H1 (cell line): ENCODE measurements around the gene PDCD2. TPM values are rescaled to one million over a fixed set of nuclear protein-coding genes. Genes with fewer than 3 reads are reported as not detected.

Source experiments
- CTCF ChIA-PET: fragments of 300-600 bp; sonication (Branson Sonifier 250); formaldehyde crosslinking; loops from one replicate; lab custom pipeline; 2021; ENCODE audit not compliant: partially characterized antibody; lab: Charles Lee
- POLR2A ChIA-PET: fragments of 300-600 bp; sonication (Branson Sonifier 250); formaldehyde crosslinking; loops from one replicate; lab custom pipeline; 2021; ENCODE audit warnings: inconsistent platforms; ENCODE audit not compliant: partially characterized antibody; lab: Charles Lee
- DNase-seq, 2 experiments: peaks; one replicate each; pipeline versions ENCODE4 v3.0.0 to v3.0.0-alpha.2; 2010 to 2022; ENCODE audit warnings: low spot score in 2 of 2, low read depth in 1 of 2, mixed read lengths in 1 of 2
- FAIRE-seq: peaks from 2 replicates; lab custom pipeline; 2011; peaks lifted over from hg19 to GRCh38; lab: Jason Lieb, UNC
- H2AFZ ChIP-seq: 2 replicates; pipeline ENCODE4 v1.8.1; 2012; ENCODE audit warnings: low read length, inconsistent platforms
- H2AK5ac ChIP-seq: 2 replicates; pipeline ENCODE4 v1.6.1; 2013; ENCODE audit warnings: low read depth, low read length
- H2BK120ac ChIP-seq: replicated peaks from 2 replicates; pipeline ENCODE3; 2013; ENCODE audit warnings: low read depth, low read length, inconsistent platforms
- H2BK12ac ChIP-seq: 2 replicates; pipeline ENCODE4 v1.6.1; 2013; ENCODE audit warnings: low read depth, low read length
- H2BK15ac ChIP-seq: 2 replicates; pipeline ENCODE4 v1.6.1; 2013; ENCODE audit warnings: low read length
- H2BK20ac ChIP-seq: 2 replicates; pipeline ENCODE4 v1.6.1; 2013; ENCODE audit warnings: low read length
- H2BK5ac ChIP-seq: 2 replicates; pipeline ENCODE4 v1.6.1; 2013; ENCODE audit warnings: low read depth, low read length
- H3K14ac ChIP-seq: 2 replicates; pipeline ENCODE4 v1.6.1; 2013; ENCODE audit warnings: inconsistent platforms; ENCODE audit not compliant: insufficient read length
- H3K18ac ChIP-seq: 2 replicates; pipeline ENCODE4 v1.6.1; 2013; ENCODE audit warnings: low read length; ENCODE audit errors: extremely low read depth
- H3K23ac ChIP-seq: 2 replicates; pipeline ENCODE4 v1.6.1; 2013; ENCODE audit warnings: inconsistent platforms; ENCODE audit not compliant: insufficient read length
- H3K23me2 ChIP-seq: 2 replicates; pipeline ENCODE4 v1.6.1; 2013; ENCODE audit warnings: low read depth, low read length
- H3K27ac ChIP-seq: 2 replicates; pipeline ENCODE4 v1.6.1; 2011; ENCODE audit warnings: low read depth, low read length, inconsistent platforms
- H3K27me3 ChIP-seq, 4 experiments: replicated peaks in 1 of 4; 1 replicate in 1 of 4; 2 replicates in 3 of 4; pipeline versions ENCODE4 v1.6.1 to v1.8.1; 2011 to 2013; ENCODE audit warnings: low read length in 3 of 4, mild to moderate bottlenecking in 3 of 4, inconsistent platforms in 2 of 4, mixed read lengths in 2 of 4, moderate library complexity in 1 of 4; ENCODE audit not compliant: control insufficient read depth in 3 of 4, insufficient read depth in 3 of 4; ENCODE audit errors: extremely low read depth in 1 of 4
- H3K36me3 ChIP-seq, 4 experiments: 2 replicates each; pipeline versions ENCODE4 v1.6.1 to v1.8.1; 2011 to 2013; ENCODE audit warnings: mild to moderate bottlenecking in 4 of 4, low read length in 3 of 4, moderate library complexity in 2 of 4, control low read depth in 1 of 4, inconsistent platforms in 1 of 4; ENCODE audit not compliant: insufficient read depth in 4 of 4, control insufficient read depth in 2 of 4
- H3K4ac ChIP-seq: replicated peaks from 2 replicates; pipeline ENCODE3; 2013; ENCODE audit warnings: low read length, low read depth, mixed read lengths, inconsistent platforms; ENCODE audit not compliant: insufficient read length
- H3K4me1 ChIP-seq, 4 experiments: replicated peaks in 1 of 4; 1 replicate in 1 of 4; 2 replicates in 3 of 4; pipeline versions ENCODE4 v1.6.1 to v1.8.1; 2011 to 2013; ENCODE audit warnings: low read length in 3 of 4, inconsistent platforms in 2 of 4, mixed read lengths in 1 of 4; ENCODE audit not compliant: insufficient read depth in 4 of 4, control insufficient read depth in 3 of 4
- H3K4me2 ChIP-seq, 2 experiments: 2 replicates each; pipeline versions ENCODE4 v1.6.1 to v1.8.1; 2011 to 2013; ENCODE audit warnings: low read depth in 2 of 2, low read length in 2 of 2, control low read depth in 1 of 2, inconsistent platforms in 1 of 2, mild to moderate bottlenecking in 1 of 2; ENCODE audit not compliant: insufficient read depth in 1 of 2
- H3K4me3 ChIP-seq, 4 experiments: fragments of 200-600, 300-600 bp in 1 of 4; sonication (generic), shearing (Covaris generic), sonication (Bioruptor Twin) in 1 of 4; 2 replicates each; pipeline versions ENCODE4 v1.5.1 to v1.8.1; 2011 to 2016; ENCODE audit warnings: low read length in 4 of 4, low read depth in 3 of 4, control low read depth in 2 of 4, inconsistent platforms in 2 of 4, mild to moderate bottlenecking in 2 of 4, mixed read lengths in 1 of 4, moderate library complexity in 1 of 4; ENCODE audit not compliant: insufficient read depth in 2 of 4; ENCODE audit errors: extremely low read depth in 1 of 4
- H3K56ac ChIP-seq: replicated peaks from 2 replicates; pipeline ENCODE3; 2013; ENCODE audit warnings: low read depth, mild to moderate bottlenecking, mixed read lengths, low read length, inconsistent platforms; ENCODE audit not compliant: insufficient read length
- H3K79me1 ChIP-seq: 2 replicates; pipeline ENCODE4 v1.6.1; 2013; ENCODE audit warnings: low read depth, low read length, control low read depth
- H3K79me2 ChIP-seq, 2 experiments: 2 replicates each; pipeline versions ENCODE4 v1.6.1 to v1.8.1; 2012 to 2013; ENCODE audit warnings: low read length in 2 of 2, mild to moderate bottlenecking in 2 of 2, inconsistent platforms in 1 of 2; ENCODE audit not compliant: insufficient read depth in 2 of 2, control insufficient read depth in 1 of 2
- H3K9ac ChIP-seq, 4 experiments: replicated peaks in 1 of 4; 1 replicate in 1 of 4; 2 replicates in 3 of 4; pipeline versions ENCODE4 v1.6.1 to v1.8.1; 2011 to 2013; ENCODE audit warnings: low read depth in 3 of 4, low read length in 3 of 4, control low read depth in 2 of 4, mild to moderate bottlenecking in 2 of 4, moderate library complexity in 2 of 4, inconsistent platforms in 1 of 4; ENCODE audit errors: extremely low read depth in 1 of 4
- H3K9me3 ChIP-seq, 2 experiments: 2 replicates each; pipeline versions ENCODE4 v1.6.1 to v1.8.1; 2012 to 2013; ENCODE audit warnings: mild to moderate bottlenecking in 2 of 2, moderate library complexity in 2 of 2, control low read depth in 1 of 2, inconsistent platforms in 1 of 2, low read depth in 1 of 2, low read length in 1 of 2, mixed read lengths in 1 of 2; ENCODE audit not compliant: insufficient read depth in 2 of 2
- H4K20me1 ChIP-seq, 2 experiments: replicated peaks in 1 of 2; 2 replicates each; pipeline versions ENCODE3 to v1.8.1; 2011 to 2013; ENCODE audit warnings: inconsistent platforms in 2 of 2, low read length in 2 of 2, mild to moderate bottlenecking in 1 of 2; ENCODE audit not compliant: insufficient read depth in 2 of 2, control insufficient read depth in 1 of 2
- H4K5ac ChIP-seq: 2 replicates; pipeline ENCODE4 v1.6.1; 2013; ENCODE audit warnings: low read length, low read depth, mixed read lengths, inconsistent platforms; ENCODE audit not compliant: insufficient read length
- H4K8ac ChIP-seq: 2 replicates; pipeline ENCODE4 v1.8.0; 2013; ENCODE audit warnings: mild to moderate bottlenecking, moderate library complexity, low read length, inconsistent platforms; ENCODE audit not compliant: insufficient read depth; ENCODE audit errors: extremely low read depth
- H4K91ac ChIP-seq: replicated peaks from 2 replicates; pipeline ENCODE3; 2013; ENCODE audit warnings: low read length, mixed read lengths, inconsistent platforms; ENCODE audit not compliant: insufficient read length
- ASH2L ChIP-seq: fragments of 200-600, 300-600 bp; sonication (generic); IDR thresholded peaks from one replicate; pipeline ENCODE4 v1.7.1; 2017; ENCODE audit warnings: low read length
- CBX5 ChIP-seq: fragments of 300-800, 300-1000 bp; sonication (generic); IDR thresholded peaks from 2 replicates; pipeline ENCODE4 v1.7.1; 2016; ENCODE audit warnings: antibody characterized with exemption, low read length, low read depth
- CBX8 ChIP-seq: fragments of 300-800, 300-1000 bp; sonication (generic); IDR thresholded peaks from 2 replicates; pipeline ENCODE4 v1.7.1; 2016; ENCODE audit warnings: low read depth, low read length, borderline replicate concordance
- CREB1 ChIP-seq: IDR thresholded peaks from 2 replicates; pipeline ENCODE4 v1.6.1; 2012; ENCODE audit warnings: inconsistent platforms
- SP1 ChIP-seq: IDR thresholded peaks from 2 replicates; pipeline ENCODE4 v1.6.1; 2011; ENCODE audit warnings: low read depth, low read length
- TBP ChIP-seq: IDR thresholded peaks from 2 replicates; pipeline ENCODE4 v1.6.1; 2011; ENCODE audit warnings: low read depth, low read length, improper control_type of control experiment
- polyA plus RNA-seq, 7 experiments: library from polyadenylated mRNA; depleted of rRNA in 3 of 7; stranded (reverse) in 5 of 7; unstranded in 2 of 7; fragments of >200 nt in 5 of 7; fragments of 200-250 nt in 2 of 7; gene quantifications; 1 replicate in 5 of 7; 2 replicates in 1 of 7; 4 replicates in 1 of 7; pipeline versions ENCODE4 v1.2.1 to v1.2.3, GENCODE V29; 2011 to 2013; ENCODE audit warnings: missing spikeins in 2 of 7, mixed read lengths in 2 of 7
- total RNA-seq: library from RNA; stranded (reverse); fragmentation: NEBNext Ultra II Directional; extraction: Animal tissue kit (Norgen Biotek cat#: 25700); gene quantifications from 2 replicates; pipeline ENCODE4 v1.2.1, GENCODE V29; 2021

The PDCD2 gene
- total and polyA plus RNA-seq, 2 of the 8 experiments (the other 6 are each of a cell fraction or from before 2014, with no cell fraction given), result 74.1 to 116 TPM

- no peak overlapping the region for H2BK15ac ChIP-seq
- H4K91ac ChIP-seq, result no peak overlapping the region
- H2AFZ ChIP-seq, result no peak overlapping the region
- H3K23me2 ChIP-seq, result no peaks in the 10 kb centered on the region
- peaks cover 8 to 72% (median 31%) of the 10 kb centered on the region in 4 experiments; a peak in 7 of 8 replicates for H3K36me3 ChIP-seq
- CTCF ChIA-PET, result no interaction called here
- no peak overlapping the region for H3K27ac ChIP-seq
- no peak overlapping the region for H3K23ac ChIP-seq
- H3K27me3 ChIP-seq, result no peaks in the 10 kb centered on the region
- H3K4ac ChIP-seq, result no peak overlapping the region
- peaks cover 0 to 17% of the 10 kb centered on the region in 2 experiments; a peak in 2 of 4 replicates for H3K79me2 ChIP-seq
- no peak overlapping the region for H4K8ac ChIP-seq
- no peaks in the 10 kb centered on the region; a peak in 1 of 7 replicates for H3K4me1 ChIP-seq
- no peak overlapping the region for H2BK5ac ChIP-seq
- no peak for DNase-seq
- no peak overlapping the region for H2BK20ac ChIP-seq
- FAIRE-seq, result no peak
- H3K14ac ChIP-seq, result no peak overlapping the region
- no peaks in the 10 kb centered on the region for H3K9me3 ChIP-seq
- H4K5ac ChIP-seq, result no peak overlapping the region
- H4K20me1 ChIP-seq, result peaks cover 2 to 3% of the 10 kb centered on the region in 2 experiments
- no peak overlapping the region for H2BK12ac ChIP-seq
- no peak overlapping the region for H2AK5ac ChIP-seq
- no peak overlapping the region for H3K18ac ChIP-seq
- TF ChIP-seq ASH2L (no peak), CBX8 (no peak), TBP (no peak), SP1 (no peak), CBX5 (no peak), CREB1 (no peak)
- no peaks in the 10 kb centered on the region for H3K79me1 ChIP-seq
- no peak overlapping the region for H3K4me3 ChIP-seq
- POLR2A ChIA-PET, result interaction anchor here (2.0 kb wide), 1 partner anchor 16 kb away, joined by 6 read pairs; no protein-coding TSS in a partner anchor
- no peak overlapping the region for H2BK120ac ChIP-seq
- no peak overlapping the region for H3K4me2 ChIP-seq
- H3K56ac ChIP-seq, result no peak overlapping the region
- no peak overlapping the region for H3K9ac ChIP-seq
These were observed 5.5 kb downstream of the PDCD2 start for GRCh38 chr6:170578909-170579308.
